Bronchial epithelial cell (primary cell): ENCODE measurements around the gene EIF2B5. TPM values are rescaled to one million over a fixed set of nuclear protein-coding genes. Genes with fewer than 3 reads are reported as not detected.

Experiments
- DNase-seq: peaks from one replicate; pipeline ENCODE4 v3.0.0-alpha.2; 2010; ENCODE audit warnings: low read depth
- FAIRE-seq: peaks from 2 replicates; lab custom pipeline; 2011; peaks lifted over from hg19 to GRCh38; lab: Jason Lieb, UNC
- H3K27me3 ChIP-seq: 2 replicates; pipeline ENCODE4 v1.5.1; 2011; ENCODE audit warnings: low read length; ENCODE audit not compliant: control insufficient read depth, insufficient read depth
- H3K36me3 ChIP-seq: 2 replicates; pipeline ENCODE4 v1.5.1; 2011; ENCODE audit warnings: low read length; ENCODE audit not compliant: control insufficient read depth, insufficient read depth
- H3K4me3 ChIP-seq: 2 replicates; pipeline ENCODE4 v1.5.1; 2011; ENCODE audit warnings: mild to moderate bottlenecking, low read depth, low read length, control low read depth
- total RNA-seq: library from RNA; depleted of rRNA; stranded (reverse); fragments of >200 nt; gene quantifications from 2 replicates; pipeline ENCODE4 v1.2.1, GENCODE V29; 2014
- TF ChIP-seq, protein P1 (sequence below): IDR thresholded peaks from 2 replicates; pipeline ENCODE4 v1.5.1; 2011; ENCODE audit warnings: mild to moderate bottlenecking, moderate library complexity, low read length, control low read depth, inconsistent platforms; ENCODE audit not compliant: insufficient read depth, severe bottlenecking

Gene EIF2B5
- total RNA-seq, 1 donor from 2014 or later, result 46.1 TPM

DNA sequence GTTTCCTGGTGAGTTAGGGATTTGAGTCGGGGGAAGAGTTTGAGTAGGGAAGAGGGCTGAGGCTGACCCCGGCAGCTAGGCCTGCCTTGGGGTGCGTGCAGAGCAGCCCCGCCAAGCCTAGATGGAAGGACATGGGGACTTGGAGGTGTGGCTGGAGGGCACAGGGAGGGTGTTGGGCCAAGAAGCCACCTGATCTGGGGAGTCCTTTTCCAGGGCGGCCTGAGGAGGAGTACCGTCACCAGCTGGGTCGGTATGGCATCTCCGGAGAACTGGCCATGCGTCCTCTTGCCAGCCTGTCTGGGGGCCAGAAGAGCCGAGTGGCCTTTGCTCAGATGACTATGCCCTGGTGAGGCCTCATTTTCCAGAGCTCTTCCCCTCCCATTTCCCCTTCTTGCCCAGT, 57.7 kb downstream of the EIF2B5 start:
- H3K27me3 ChIP-seq, result no peaks in the 10 kb centered on the region
- DNase-seq, result no peak
- TF ChIP-seq, protein P1, sequence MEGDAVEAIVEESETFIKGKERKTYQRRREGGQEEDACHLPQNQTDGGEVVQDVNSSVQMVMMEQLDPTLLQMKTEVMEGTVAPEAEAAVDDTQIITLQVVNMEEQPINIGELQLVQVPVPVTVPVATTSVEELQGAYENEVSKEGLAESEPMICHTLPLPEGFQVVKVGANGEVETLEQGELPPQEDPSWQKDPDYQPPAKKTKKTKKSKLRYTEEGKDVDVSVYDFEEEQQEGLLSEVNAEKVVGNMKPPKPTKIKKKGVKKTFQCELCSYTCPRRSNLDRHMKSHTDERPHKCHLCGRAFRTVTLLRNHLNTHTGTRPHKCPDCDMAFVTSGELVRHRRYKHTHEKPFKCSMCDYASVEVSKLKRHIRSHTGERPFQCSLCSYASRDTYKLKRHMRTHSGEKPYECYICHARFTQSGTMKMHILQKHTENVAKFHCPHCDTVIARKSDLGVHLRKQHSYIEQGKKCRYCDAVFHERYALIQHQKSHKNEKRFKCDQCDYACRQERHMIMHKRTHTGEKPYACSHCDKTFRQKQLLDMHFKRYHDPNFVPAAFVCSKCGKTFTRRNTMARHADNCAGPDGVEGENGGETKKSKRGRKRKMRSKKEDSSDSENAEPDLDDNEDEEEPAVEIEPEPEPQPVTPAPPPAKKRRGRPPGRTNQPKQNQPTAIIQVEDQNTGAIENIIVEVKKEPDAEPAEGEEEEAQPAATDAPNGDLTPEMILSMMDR, result no peak
- H3K4me3 ChIP-seq, result no peak overlapping the region
- peaks cover 36% of the 10 kb centered on the region for H3K36me3 ChIP-seq
- peak; percentile 82 for FAIRE-seq

DNA sequence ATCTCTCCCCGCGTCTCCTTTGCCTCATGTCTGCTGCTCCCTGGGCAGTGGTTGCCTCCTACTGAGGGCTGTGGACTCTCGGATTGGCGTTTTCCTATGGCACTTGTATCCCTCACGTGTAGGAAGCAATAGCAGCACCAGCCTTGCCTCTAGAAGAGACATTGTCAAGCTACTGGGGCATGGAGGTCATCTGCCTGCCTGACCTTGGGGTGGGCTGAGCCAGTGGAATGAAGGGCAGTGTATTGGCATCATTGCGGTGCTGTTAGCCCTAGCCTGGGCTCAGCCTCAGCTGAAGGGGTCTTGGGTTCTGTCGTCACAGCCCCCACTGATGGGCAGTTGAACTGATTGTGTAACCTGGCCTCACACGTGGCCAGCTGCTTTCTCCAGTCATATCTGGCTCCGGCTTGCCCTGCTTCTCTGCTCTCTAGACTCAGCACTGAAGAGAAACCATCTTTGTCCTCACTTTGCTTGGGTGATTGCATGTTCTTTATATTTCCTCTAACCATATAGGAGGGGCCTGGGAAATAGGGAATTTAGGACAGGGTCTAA, 58.9 kb downstream of the EIF2B5 start:
- no peaks in the 10 kb centered on the region for H3K27me3 ChIP-seq
- TF ChIP-seq, protein P1, result no peak
- H3K36me3 ChIP-seq, result peaks cover 27% of the 10 kb centered on the region
- FAIRE-seq, result peak; percentile 75
- H3K4me3 ChIP-seq, result no peak overlapping the region
- DNase-seq, result no peak

Other genes with a start within 250 kb of the EIF2B5 start
- 18.7 and 28.2 TPM in 2 replicates for gene ABCC5, start 117.5 kb upstream of the EIF2B5 start, total RNA-seq
- not detected in 2 replicates for gene HTR3D, start 103.6 kb upstream of the EIF2B5 start, total RNA-seq
- not detected in 2 replicates for gene HTR3C, start 82.3 kb upstream of the EIF2B5 start, total RNA-seq
- gene HTR3E, start 38.3 kb upstream of the EIF2B5 start, total RNA-seq, result not detected in 2 replicates
- gene DVL3, start 20.0 kb downstream of the EIF2B5 start, total RNA-seq, result 22.6 and 30.2 TPM in 2 replicates
- gene AP2M1, start 39.5 kb downstream of the EIF2B5 start, total RNA-seq, result 262 and 275 TPM in 2 replicates
- 40.0 and 54.2 TPM in 2 replicates for gene ABCF3, start 50.8 kb downstream of the EIF2B5 start, total RNA-seq
- gene VWA5B2, start 94.2 kb downstream of the EIF2B5 start, total RNA-seq, result not detected in 2 replicates
- 21.6 and 36.9 TPM in 2 replicates for gene ALG3, start 113.6 kb downstream of the EIF2B5 start, total RNA-seq
- gene EEF1AKMT4, start 114.3 kb downstream of the EIF2B5 start, total RNA-seq, result 10.1 and 14.0 TPM in 2 replicates
- not detected in 2 replicates for gene CAMK2N2, start 126.2 kb downstream of the EIF2B5 start, total RNA-seq
- not detected in 2 replicates for gene ECE2, start 140.7 kb downstream of the EIF2B5 start, total RNA-seq
- gene PSMD2, start 163.9 kb downstream of the EIF2B5 start, total RNA-seq, result 507 and 526 TPM in 2 replicates
- 244 and 339 TPM in 2 replicates for gene EIF4G1, start 179.2 kb downstream of the EIF2B5 start, total RNA-seq
- 18.2 and 25.5 TPM in 2 replicates for gene FAM131A, start 202.2 kb downstream of the EIF2B5 start, total RNA-seq
- 2.0 and 2.1 TPM in 2 replicates for gene CLCN2, start 226.2 kb downstream of the EIF2B5 start, total RNA-seq
- gene POLR2H, start 226.4 kb downstream of the EIF2B5 start, total RNA-seq, result 48.4 and 112 TPM in 2 replicates
- not detected in 2 replicates for gene THPO, start 242.8 kb downstream of the EIF2B5 start, total RNA-seq
- gene CHRD, start 244.7 kb downstream of the EIF2B5 start, total RNA-seq, result not detected in 2 replicates